ENCODE data around the gene ENPP1.
"Not testable (repeated sequence)": the region's sequence is repeated elsewhere in the genome, so short reads cannot be mapped to it uniquely, and the experiment has no call there.

The ENPP1 gene

DNA sequence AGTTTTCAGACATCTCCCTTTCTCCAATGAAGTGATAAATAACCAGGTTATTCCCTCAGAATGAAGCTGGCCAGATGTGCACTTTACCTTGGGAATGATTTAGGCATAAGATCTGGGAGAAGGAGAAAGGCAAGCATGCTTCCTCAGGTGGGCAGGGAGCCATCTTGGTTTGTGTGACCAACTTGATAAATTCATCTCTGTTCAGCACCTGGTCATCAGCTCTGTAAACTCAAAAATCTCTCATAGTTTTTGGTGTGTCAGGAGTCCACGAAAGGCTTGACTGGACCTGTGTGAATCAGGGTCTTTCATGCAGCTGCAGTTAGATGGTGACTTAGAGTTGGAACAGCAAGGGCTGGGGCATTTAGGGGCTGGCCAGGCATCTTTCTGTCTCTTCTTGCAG, 24.5 kb downstream of the ENPP1 start:
- no peak for DNase-seq

- DNase-seq = no peak
These were observed 30.2 kb downstream of the ENPP1 start for GRCh38 chr6:131838051-131838450.

DNA sequence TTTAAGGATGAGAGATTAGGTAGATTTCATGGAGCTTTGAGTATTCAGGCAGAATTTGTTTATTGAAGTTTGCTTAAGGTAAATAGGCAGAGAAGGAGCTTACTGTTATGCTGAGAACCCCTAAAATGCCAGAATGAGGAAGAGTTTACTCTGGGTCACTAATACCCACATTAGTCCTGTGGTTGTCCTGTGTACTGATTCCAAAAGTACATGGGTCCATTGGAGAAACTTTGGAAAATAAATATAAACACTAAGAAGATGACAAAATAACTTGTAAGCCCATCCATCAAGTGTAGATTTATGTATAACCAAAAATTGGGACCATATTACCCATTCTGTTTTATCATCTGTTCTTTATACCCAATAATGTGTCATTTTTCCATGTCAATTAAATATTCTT, 31.6 kb downstream of the ENPP1 start:
- DNase-seq = no peak

DNA sequence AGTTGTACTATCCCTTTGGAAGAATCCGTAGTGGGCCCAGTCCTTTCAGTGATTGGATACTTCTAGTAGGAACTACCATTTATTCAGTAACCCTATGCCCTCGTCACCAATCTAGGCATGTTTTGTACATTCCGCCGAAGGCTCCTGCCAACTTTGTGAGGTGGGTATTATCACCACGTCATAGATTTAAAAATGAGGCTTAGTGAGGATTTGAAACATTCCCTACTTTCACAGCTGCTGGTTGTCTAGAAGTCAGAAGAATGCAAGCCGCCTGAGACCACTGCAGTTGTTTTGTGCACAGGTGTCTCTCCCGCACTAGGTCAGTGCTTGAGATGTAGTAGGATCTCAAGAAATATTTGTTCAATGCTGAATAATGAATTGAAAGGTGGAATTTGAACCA, 32.6 kb downstream of the ENPP1 start:
- DNase-seq = no peak

GRCh38 chr6:131840936-131841583, 33.2 kb downstream of the ENPP1 start:
- DNase-seq = no peak

DNA sequence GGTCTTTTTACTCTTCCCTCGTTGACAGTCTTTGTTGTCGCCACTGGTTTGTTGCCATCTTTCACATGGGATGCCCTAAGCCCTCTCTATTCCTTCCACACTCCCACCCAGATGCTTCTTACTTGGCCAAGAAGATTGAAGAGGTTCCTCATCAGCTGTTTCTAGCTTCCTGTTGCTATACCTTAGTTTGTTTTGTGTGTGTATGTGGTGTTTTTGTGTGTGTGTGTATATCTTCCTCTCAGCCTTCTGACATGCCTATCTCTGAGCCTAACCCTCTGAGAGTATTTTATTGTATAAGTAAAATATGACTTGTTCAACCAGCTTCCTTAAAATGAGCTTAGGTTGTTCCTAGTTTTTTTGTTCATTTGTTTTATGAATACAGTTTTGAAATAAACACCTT, 35.9 kb downstream of the ENPP1 start:
- no peak for DNase-seq

DNA sequence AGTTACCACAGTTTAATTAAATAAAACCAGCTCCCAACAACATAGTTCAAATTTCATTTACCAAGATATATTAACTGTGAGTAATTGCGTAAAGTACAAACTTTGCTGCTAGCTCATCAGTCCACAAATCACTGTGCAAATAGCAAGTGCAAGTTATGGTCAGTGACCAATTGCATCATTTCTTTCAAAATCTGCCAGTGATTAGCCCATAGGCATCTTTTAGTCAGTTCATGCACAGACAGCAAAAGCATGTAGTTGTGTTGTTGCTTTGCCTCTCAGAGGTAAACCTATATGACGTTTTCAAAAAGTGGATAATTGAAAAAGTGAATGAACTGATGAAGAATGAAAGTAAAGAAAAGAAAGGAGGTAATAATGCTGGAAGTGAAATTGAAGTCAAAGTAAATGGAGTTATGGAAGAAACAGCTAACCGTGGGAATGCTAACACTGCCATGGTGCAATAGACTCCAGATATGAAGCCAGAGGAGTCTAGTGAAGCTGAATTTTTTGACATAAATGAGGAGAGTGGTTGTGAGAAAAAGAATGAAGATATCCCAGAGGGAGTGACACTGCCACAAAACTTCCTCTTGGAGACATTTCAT, 36.5 kb downstream of the ENPP1 start:
- DNase-seq = no peak

DNA sequence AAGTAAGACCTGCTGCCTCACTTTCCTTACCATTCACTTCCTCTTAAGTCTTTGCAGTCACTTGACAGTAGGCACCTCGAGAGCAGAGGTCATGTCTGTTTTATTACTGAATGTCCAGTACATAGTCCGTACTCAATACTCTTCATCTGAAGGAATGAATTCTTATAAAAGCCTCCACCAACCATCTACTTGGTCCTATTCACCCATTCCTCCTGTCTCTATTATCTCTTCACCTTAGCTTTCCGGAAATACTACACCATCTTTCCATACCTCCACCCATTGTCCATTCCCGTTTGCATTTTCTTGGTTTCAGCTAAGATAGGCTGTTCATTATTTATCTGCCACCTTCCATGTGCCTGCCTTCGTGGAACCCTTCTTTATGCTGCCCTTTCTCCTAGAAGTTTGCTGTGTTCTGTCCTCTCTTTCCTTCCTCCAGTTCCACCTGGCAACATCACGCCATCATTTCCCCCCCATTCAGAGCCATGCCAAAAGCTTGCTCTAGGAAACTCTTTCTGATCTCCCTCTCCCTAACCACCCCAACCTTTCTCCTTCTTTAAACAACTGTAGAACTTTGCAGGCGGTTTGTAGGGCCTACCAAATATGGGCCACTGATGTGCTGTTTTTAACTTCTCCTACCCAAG, 38.3 kb downstream of the ENPP1 start:
- DNase-seq = no peak

DNA sequence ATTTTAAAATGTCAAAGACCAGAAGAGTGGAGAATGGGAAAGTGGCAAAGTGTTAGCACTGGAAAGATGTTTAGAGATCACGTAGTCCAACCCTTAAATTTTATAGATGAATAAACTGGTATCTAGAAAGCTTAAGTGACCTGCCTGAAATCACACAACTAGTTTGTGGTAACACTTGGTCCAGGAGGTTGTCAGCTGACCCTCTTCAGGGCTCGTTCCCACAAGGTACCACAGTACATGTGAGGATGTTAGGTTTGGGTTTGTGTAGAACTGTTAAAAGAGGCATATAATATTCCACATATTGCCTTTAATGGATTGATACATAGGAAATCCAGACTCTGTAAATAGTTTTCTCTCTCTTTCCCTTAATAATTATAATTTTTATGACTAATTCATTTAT, 39.1 kb downstream of the ENPP1 start:
- no peak for DNase-seq

DNA sequence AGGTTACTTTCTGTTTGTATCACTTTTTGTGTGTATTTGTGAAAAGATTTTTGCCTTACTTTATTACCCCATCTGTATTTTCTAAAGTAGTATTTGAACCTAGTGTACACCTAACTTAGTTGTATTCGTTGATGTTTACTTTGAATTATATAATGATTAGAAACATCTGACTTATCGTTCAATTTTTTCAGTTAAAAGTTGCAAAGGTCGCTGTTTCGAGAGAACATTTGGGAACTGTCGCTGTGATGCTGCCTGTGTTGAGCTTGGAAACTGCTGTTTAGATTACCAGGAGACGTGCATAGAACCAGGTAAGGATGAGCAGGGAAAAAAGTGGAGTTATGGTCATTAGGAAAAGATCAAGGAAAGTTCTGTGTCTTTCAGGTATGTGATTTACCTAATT, 42.0 kb downstream of the ENPP1 start:
- no peak for DNase-seq

GRCh38 chr6:131851049-131851769, 43.4 kb downstream of the ENPP1 start:
- DNase-seq = no peak

GRCh38 chr6:131852200-131852599, 44.4 kb downstream of the ENPP1 start:
- DNase-seq = no peak

- DNase-seq = no peak
These were observed 47.0 kb downstream of the ENPP1 start for GRCh38 chr6:131854803-131855202.

- no peak for DNase-seq
These were observed 51.1 kb downstream of the ENPP1 start for GRCh38 chr6:131858765-131859415.

DNA sequence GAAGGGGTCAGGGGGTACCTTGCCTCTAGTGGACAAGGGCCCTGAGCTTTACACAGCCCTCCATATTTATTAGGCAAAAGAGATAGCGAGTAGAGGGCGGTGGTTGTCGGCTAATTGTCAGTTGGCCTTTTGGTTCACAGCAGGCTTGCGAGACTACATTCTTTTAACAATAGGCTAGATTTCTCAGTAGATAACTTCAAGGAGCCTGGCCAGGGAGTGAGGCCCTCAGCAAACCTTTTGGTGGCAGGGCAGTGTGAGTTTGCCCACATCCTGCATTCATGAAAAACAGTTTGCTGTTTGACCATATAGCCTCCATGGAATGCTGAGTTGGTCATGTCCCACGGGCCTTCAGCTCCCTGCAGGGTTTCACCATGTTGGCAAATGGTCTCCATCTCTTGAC, 51.8 kb downstream of the ENPP1 start:
- DNase-seq = not testable (repeated sequence)

GRCh38 chr6:131861381-131861780, 53.6 kb downstream of the ENPP1 start:
- DNase-seq = no peak

GRCh38 chr6:131862476-131862875, 54.7 kb downstream of the ENPP1 start:
- DNase-seq = no peak

DNA sequence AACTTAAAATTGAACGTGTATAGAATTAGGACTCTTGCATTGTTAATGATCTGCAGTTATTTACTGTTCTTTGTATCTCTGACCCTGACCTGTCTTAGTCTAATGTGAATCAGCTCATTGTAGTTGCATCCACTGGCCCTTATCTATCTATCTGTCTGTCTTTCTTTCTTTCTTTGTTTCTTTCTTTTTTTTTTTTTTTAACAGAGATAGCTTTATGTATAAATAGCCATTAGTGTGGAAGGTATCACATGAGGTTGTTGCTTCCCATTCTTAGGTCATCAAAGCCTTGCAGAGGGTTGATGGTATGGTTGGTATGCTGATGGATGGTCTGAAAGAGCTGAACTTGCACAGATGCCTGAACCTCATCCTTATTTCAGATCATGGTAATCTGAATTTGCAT, 59.9 kb downstream of the ENPP1 start:
- DNase-seq = no peak

GRCh38 chr6:131868836-131869235, 61.0 kb downstream of the ENPP1 start:
- no peak for DNase-seq

DNA sequence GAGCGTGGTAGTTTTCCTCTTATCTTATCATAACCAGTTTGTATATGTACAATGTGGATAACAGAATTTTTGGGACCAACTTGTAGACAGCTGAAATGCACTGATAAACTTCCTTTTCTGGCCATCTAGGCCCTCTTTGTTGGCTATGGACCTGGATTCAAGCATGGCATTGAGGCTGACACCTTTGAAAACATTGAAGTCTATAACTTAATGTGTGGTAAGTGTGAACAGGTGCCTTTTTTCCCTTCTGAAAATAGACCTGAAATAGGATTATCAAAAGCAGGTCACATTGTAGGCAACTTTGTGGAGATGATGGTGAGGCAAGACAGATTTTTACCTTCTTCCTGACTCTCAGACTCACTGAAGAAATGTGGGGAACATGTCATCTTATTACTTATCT, 67.8 kb downstream of the ENPP1 start:
- DNase-seq = no peak

DNA sequence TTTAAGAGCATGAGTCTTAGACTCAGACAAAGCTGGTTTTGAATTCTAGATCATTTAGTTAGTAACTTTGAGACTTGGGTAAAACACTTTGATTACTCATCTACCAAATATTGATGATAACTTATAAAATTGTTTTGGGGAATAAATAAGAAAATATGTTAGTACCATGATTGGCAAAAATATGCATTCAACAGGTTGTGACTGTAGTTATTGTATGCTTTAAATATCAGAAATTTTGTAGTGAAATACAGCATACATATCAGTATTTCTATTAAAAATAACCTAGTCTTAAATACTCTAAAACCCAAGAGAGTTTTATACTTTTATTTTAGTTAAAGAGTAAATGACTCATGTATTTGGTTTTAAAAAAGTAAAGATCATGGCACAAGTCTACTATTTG, 68.7 kb downstream of the ENPP1 start:
- DNase-seq = no peak

DNA sequence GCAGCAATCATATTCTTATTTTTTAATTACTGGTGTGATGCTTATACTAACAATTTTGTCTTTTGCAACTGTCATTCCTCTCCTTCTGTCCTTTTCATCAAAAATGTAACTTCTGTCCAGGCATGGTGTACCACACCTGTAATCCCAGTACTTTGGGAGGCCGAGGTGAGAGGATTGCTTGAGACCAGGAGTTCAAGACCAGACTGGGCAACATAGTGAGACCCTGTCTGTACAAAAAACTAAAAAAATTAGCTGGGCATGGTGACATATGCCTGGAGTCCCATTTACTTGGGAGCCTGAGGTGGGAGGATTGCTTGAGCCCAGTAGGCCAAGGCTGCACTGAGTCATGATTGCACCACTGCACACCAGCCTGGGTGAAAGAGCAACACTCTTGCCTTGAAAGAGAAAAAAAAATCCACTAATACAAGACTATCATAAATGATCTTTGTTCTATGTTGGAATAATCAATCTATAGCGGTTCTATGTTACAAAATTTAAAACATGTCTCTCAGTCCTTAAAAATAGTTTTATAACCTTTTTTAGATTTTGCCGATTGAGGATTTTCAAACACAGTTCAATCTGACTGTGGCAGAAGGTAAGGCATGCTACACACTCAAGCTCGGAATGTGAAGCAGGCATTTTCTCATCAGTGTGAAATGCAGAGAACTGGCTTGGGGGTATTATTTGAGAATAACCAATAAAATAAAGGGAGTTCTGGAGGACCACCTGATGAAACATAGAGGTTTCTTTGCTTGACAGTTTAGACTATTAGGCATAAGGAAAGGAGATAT, 70.4 kb downstream of the ENPP1 start:
- DNase-seq = no peak

DNA sequence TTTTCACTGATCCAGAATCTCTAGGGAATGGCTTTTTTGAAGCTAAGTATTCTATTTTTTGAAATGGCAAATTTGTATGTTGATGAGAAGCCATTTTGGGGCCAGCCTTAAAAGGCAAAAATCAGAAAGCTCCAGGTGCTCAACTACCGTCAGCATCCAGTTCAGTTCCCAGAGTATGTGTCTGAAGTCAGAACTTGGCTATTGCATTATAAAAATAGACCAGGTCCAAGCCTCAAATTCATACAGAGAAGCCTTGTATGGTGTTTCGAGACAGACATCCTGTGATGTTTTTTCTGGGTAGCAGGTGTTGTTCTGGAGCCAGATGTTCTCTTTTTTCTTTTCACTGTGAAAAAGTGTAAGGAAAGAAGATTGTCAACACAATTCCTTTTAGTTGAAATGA, 75.2 kb downstream of the ENPP1 start:
- no peak for DNase-seq

All from stimulated activated naive CD4-positive, alpha-beta T cell treated with Interleukin-2 at 50 U/mL for 16 hours (primary cell).